GM18519 (cell line): ENCODE results near the gene MFAP4.

ENCODE experiments used
- ATAC-seq: cut with Tn5 transposase; IDR thresholded peaks from one replicate; pipeline ENCODE4 v1.9.1; 2021; ENCODE audit warnings: mild to moderate bottlenecking, moderate library complexity; ENCODE audit not compliant: unreplicated experiment, low FRiP score

The MFAP4 gene

DNA sequence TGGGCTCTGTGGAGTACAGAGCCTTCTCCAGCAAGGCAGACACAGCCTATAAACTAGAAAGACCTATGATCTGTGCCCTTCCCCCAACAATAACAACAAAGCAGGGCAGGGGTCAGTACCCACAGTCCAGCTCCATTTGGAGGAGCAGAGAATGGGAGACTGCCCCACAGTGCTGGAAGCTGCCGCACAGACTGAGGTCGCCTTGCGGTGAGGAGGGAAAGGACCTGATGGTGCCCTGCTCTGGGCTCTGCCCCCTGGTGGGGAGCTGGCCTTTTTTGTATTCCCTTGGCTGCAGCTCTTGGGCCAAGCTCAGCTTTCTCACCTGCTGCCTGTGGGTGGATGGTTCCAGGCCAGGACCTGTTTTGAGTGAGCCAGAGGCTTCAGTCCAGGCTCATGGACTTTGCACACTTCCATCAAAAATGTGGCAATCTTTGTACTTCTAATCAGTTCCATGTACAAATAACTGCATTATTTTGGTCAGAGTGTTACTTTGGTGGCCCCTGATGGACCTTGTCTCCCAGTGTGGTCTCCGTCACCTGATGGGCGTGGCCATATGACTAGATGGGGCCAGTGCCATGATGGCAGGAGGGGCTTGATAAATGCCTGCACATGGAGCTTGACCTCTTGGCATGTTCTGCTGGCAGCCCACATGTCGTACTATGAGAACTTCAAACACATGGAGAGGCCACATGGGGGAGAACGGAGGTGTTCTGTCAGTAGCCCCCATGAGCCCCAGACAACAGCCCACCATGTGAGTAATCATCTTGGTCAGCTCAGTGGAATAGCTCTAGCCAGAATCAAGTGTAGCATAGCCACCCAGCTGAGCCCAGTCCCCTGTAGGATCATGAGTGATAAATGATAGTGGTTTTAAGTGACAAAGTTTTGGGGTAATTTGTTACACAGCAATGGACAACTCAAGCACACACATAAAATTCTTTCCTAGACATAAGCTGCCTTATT lies 48.7 kb downstream of the MFAP4 start:
- ATAC-seq: no peak

- no peak for ATAC-seq
Observed at GRCh38 chr17:19337712-19338023, 49.3 kb downstream of the MFAP4 start.

DNA sequence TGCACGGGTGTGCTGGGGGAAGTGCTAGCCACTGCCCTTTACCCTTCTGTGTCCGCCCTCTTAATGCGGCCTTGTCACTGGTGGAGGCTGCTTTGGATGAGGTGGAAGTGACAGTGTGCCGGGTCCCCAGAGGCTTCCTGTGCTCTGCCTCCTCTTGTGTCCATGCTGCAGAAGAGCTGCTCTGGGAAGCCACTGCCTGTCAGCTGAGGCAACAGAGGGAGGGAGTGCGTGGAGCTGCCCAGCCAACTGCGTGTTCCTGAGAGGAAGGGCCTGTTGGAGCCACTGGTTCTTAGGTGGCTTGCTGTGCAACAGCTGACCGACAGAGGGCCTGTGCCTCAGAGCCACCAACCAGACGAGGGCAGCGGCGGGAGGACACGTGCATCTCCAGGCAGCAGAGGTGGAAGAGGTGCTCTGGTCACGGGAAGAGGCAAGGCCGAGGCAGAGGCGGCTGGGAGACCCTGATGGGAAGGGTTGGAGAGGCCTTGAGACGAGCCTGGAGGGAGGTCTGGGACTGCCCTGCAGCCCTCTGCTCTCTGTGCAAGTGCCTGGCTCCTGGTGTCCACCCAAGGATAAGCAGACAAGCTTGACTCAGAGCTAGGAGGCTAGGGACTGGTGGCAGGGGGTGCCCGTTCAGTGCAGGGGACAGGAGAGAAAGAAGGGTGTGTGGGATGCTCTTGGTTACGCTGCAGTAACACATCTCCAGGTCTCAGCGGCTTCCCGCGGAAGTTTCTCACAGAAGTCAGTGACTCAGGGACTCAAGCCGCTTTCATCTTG lies 49.9 kb downstream of the MFAP4 start:
- ATAC-seq: no peak

- ATAC-seq: no peak
Observed at GRCh38 chr17:19335951-19336631, 50.9 kb downstream of the MFAP4 start.

GRCh38 chr17:19334331-19334730 lies 52.7 kb downstream of the MFAP4 start:
- no peak for ATAC-seq

DNA sequence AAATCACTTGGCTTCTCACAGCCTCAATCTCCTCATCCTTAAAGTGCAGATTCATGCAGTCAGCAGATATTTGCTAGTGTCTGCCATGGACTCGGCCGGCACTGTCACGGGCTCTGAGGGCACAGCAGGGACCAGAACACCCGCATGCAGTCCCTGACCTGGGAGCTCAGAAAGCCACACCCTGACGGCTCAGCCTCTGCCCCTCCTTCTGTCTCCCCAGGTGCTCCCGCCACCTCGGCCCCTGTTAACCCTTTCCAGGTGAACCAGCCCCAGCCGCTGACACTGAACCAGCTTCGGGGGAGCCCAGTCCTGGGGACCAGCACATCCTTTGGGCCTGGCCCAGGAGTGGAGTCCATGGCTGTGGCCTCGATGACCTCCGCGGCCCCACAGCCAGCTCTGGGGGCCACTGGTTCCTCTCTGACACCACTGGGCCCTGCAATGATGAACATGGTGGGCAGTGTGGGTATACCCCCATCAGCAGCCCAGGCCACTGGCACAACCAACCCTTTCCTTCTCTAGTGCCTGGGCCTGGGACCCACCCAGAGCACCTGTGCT lies 53.2 kb downstream of the MFAP4 start:
- no peak for ATAC-seq
